Nephron progenitor cell (in vitro differentiated cells): ENCODE data around the gene NECAB2.

Experiments
- DNase-seq: peaks from one replicate; pipeline ENCODE4 v3.0.0; 2021
- H3K27ac Mint-ChIP-seq: 2 replicates; pipeline ENCODE4 v1.8.0; 2021; ENCODE audit warnings: mild to moderate bottlenecking, moderate library complexity, mixed read lengths
- H3K27me3 Mint-ChIP-seq: 2 replicates; pipeline ENCODE4 v1.8.0; 2021; ENCODE audit warnings: mild to moderate bottlenecking, low read depth, mixed read lengths; ENCODE audit not compliant: poor library complexity
- H3K36me3 Mint-ChIP-seq: 2 replicates; pipeline ENCODE4 v1.8.0; 2021; ENCODE audit warnings: low read depth, mixed read lengths
- H3K4me1 Mint-ChIP-seq: 2 replicates; pipeline ENCODE4 v1.8.0; 2021; ENCODE audit warnings: mixed read lengths
- H3K4me3 Mint-ChIP-seq: 2 replicates; pipeline ENCODE4 v1.8.0; 2021; ENCODE audit warnings: mild to moderate bottlenecking, moderate library complexity, mixed read lengths
- H3K9me3 Mint-ChIP-seq: 2 replicates; pipeline ENCODE4 v1.8.0; 2021; ENCODE audit warnings: mild to moderate bottlenecking, moderate library complexity, mixed read lengths
- CTCF ChIP-seq: fragments of 200-600 bp; sonication (generic); IDR thresholded peaks from 2 replicates; pipeline ENCODE4 v1.5.0; 2021; ENCODE audit warnings: antibody characterized with exemption

Gene NECAB2

GRCh38 chr16:84036131-84036530 lies 68.1 kb downstream of the NECAB2 start:
- DNase-seq: no peak
- no peak overlapping the region for H3K4me3 Mint-ChIP-seq
- H3K36me3 Mint-ChIP-seq: peaks cover 4% of the 10 kb centered on the region
- H3K9me3 Mint-ChIP-seq: peaks cover 15% of the 10 kb centered on the region
- H3K4me1 Mint-ChIP-seq: peaks cover 39% of the 10 kb centered on the region
- H3K27me3 Mint-ChIP-seq: peaks cover 14% of the 10 kb centered on the region
- H3K27ac Mint-ChIP-seq: no peak overlapping the region
- no peak for TF ChIP-seq CTCF

GRCh38 chr16:84036982-84037425 lies 69.0 kb downstream of the NECAB2 start:
- Mint-ChIP-seq H3K9me3 (peaks cover 15% of the 10 kb centered on the region), H3K36me3 (peaks cover 4% of the 10 kb centered on the region), H3K27ac (no peak overlapping the region), H3K4me3 (no peak overlapping the region), H3K4me1 (peaks cover 41% of the 10 kb centered on the region), H3K27me3 (peaks cover 17% of the 10 kb centered on the region)
- DNase-seq: no peak
- no peak for TF ChIP-seq CTCF

GRCh38 chr16:84038469-84038868 lies 70.4 kb downstream of the NECAB2 start:
- Mint-ChIP-seq H3K27ac (no peak overlapping the region), H3K9me3 (peaks cover 15% of the 10 kb centered on the region), H3K36me3 (peaks cover 4% of the 10 kb centered on the region), H3K4me1 (peaks cover 50% of the 10 kb centered on the region), H3K4me3 (no peak overlapping the region), H3K27me3 (peaks cover 29% of the 10 kb centered on the region)
- TF ChIP-seq CTCF: no peak
- DNase-seq: no peak

- peaks cover 34% of the 10 kb centered on the region for H3K27me3 Mint-ChIP-seq
- TF ChIP-seq CTCF: no peak
- no peak for DNase-seq
- H3K9me3 Mint-ChIP-seq: peaks cover 15% of the 10 kb centered on the region
- no peak overlapping the region for H3K27ac Mint-ChIP-seq
- peaks cover 61% of the 10 kb centered on the region for H3K4me1 Mint-ChIP-seq
- H3K4me3 Mint-ChIP-seq: no peak overlapping the region
- H3K36me3 Mint-ChIP-seq: peaks cover 4% of the 10 kb centered on the region
Measured at GRCh38 chr16:84039696-84040095, 71.7 kb downstream of the NECAB2 start.

GRCh38 chr16:84040226-84040822 lies 72.3 kb downstream of the NECAB2 start:
- peaks cover 61% of the 10 kb centered on the region for H3K4me1 Mint-ChIP-seq
- no peak for DNase-seq
- peak overlapping the region; percentile 85 for H3K27ac Mint-ChIP-seq
- H3K9me3 Mint-ChIP-seq: peaks cover 12% of the 10 kb centered on the region
- H3K4me3 Mint-ChIP-seq: peak overlapping the region; percentile 8
- no peak for TF ChIP-seq CTCF
- H3K36me3 Mint-ChIP-seq: peaks cover 4% of the 10 kb centered on the region
- peaks cover 32% of the 10 kb centered on the region for H3K27me3 Mint-ChIP-seq
